Fibroblast of mammary gland (primary cell): ENCODE data around the gene KCNK4.

Source experiments
- DNase-seq: peaks from one replicate; pipeline ENCODE4 v3.0.0-alpha.2; 2010; ENCODE audit warnings: low read depth
- H3K4me3 ChIP-seq: 2 replicates; pipeline ENCODE4 v1.5.1; 2011; ENCODE audit warnings: low read depth, mild to moderate bottlenecking, low read length, moderate library complexity; ENCODE audit not compliant: control insufficient read depth
- TF ChIP-seq, protein P1 (sequence below): conservative IDR thresholded peaks from 2 replicates; pipeline ENCODE4 v1.5.1; 2011; ENCODE audit warnings: low read depth, low read length, inconsistent platforms; ENCODE audit not compliant: control insufficient read depth, insufficient read depth

The KCNK4 gene

DNA sequence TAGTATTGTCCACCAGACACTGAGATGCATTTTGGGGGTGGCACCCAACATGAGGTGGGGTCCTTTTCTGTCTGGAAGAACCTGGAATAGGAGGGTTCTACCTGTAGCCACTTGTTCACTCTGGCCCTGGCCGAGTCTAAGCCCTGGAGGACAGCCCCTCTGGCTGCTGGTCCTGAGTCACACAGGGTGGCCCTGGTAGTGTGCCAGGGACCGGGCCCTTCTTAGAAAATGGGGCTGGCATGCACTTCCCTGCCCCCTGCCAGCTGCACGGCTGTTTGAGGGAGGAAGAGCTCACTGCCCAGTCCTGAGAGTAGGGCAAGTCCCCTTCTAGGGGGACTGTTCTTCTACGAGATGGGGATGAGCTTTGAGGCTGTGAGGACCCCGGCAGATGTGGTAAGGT is 37.6 kb upstream of the KCNK4 start:
- H3K4me3 ChIP-seq: no peak overlapping the region

DNA sequence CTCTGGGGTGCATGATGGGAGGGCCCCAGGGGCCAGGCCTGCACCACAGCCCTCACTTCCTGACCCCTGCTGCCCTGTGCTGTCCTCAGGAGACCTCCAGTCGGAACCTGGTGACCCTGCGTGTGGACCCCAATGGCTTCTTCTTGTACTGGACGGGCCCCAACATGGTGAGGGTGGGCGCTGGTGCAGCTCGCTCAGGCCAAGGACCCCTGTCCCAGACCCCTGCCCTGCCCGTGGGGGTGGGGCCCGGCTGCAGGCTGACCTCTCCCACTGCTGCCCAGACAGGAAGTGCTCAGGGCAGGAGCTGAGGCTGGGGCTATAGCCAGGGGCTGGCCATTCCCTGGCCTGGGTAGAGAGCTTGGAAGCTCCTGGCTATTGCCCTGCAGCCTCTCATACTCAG is 36.8 kb upstream of the KCNK4 start:
- no peak for DNase-seq
- TF ChIP-seq, protein P1, sequence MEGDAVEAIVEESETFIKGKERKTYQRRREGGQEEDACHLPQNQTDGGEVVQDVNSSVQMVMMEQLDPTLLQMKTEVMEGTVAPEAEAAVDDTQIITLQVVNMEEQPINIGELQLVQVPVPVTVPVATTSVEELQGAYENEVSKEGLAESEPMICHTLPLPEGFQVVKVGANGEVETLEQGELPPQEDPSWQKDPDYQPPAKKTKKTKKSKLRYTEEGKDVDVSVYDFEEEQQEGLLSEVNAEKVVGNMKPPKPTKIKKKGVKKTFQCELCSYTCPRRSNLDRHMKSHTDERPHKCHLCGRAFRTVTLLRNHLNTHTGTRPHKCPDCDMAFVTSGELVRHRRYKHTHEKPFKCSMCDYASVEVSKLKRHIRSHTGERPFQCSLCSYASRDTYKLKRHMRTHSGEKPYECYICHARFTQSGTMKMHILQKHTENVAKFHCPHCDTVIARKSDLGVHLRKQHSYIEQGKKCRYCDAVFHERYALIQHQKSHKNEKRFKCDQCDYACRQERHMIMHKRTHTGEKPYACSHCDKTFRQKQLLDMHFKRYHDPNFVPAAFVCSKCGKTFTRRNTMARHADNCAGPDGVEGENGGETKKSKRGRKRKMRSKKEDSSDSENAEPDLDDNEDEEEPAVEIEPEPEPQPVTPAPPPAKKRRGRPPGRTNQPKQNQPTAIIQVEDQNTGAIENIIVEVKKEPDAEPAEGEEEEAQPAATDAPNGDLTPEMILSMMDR: no peak
- H3K4me3 ChIP-seq: no peak overlapping the region

More for the DNA sequence above, 37.6 kb upstream of the KCNK4 start:
- TF ChIP-seq, protein P1: no peak
- DNase-seq: no peak

DNA sequence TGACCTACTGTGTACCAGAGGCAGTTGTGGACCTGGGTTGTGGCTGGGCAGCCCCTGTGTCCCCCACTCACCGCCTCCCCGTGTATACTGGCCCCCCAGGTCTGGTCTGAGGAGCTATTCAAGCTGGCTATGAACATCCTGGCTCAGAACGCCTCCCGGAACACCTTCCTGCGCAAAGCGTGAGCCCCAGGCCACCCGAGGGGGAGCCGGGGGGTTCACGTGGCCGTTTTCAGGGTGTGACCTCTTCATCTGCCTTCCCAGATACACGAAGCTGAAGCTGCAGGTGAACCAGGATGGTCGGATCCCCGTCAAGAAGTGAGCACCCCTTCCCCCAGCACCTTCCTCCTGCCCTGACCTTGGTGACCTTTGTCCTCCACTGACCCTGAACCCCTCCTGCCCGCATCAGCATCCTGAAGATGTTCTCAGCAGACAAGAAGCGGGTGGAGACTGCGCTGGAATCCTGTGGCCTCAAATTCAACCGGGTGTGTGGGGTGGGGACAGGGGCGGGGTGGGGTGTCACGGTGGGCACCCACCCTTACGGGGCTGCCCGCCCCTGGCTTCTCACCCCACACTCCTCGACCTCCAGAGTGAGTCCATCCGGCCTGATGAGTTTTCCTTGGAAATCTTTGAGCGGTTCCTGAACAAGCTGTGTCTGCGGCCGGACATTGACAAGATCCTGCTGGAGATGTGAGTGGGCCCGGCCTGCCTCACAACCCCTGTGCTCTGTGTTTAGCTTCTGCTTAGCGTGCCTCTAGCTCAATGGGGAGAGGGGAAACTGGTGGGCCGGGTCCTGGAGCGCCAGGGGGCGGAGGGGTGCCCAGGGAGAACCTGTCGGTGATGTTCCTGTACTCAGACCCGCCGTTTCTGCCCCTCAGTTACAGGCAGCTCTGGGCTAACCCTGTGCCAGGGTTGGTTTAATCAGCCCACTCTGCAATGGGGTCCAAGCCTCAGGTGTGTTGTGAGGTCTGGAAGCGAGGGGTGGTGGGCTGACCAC is 35.7 kb upstream of the KCNK4 start:
- no peak overlapping the region for H3K4me3 ChIP-seq
- TF ChIP-seq, protein P1: no peak
- no peak for DNase-seq

DNA sequence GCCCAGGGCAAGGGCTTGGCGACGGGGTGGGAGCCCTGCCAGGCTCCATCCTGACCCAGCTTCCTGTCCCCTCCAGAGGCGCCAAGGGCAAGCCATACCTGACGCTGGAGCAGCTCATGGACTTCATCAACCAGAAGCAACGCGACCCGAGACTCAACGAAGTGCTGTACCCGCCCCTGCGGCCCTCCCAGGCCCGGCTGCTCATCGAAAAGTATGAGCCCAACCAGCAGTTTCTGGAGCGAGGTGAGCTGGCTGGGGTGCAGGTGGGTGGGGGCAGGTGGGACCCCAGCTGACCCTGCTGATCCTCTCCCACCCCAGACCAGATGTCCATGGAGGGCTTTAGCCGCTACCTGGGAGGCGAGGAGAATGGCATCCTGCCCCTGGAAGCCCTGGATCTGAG is 34.8 kb upstream of the KCNK4 start:
- no peak overlapping the region for H3K4me3 ChIP-seq
- no peak for DNase-seq
- TF ChIP-seq, protein P1: no peak

DNA sequence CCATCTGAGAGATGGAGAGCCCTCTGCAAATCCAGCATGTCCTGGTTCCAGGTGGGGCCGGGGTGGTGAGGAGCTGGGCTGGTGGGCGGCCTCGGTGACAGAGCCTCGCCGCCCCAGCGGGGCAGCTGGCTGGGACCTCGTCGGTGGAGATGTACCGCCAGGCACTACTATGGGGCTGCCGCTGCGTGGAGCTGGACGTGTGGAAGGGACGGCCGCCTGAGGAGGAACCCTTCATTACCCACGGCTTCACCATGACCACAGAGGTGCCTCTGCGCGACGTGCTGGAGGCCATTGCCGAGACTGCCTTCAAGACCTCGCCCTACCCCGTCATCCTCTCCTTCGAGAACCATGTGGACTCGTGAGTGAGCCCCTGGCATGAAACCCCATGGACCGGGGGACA is 32.7 kb upstream of the KCNK4 start:
- no peak for DNase-seq
- H3K4me3 ChIP-seq: no peak overlapping the region
- TF ChIP-seq, protein P1: no peak

DNA sequence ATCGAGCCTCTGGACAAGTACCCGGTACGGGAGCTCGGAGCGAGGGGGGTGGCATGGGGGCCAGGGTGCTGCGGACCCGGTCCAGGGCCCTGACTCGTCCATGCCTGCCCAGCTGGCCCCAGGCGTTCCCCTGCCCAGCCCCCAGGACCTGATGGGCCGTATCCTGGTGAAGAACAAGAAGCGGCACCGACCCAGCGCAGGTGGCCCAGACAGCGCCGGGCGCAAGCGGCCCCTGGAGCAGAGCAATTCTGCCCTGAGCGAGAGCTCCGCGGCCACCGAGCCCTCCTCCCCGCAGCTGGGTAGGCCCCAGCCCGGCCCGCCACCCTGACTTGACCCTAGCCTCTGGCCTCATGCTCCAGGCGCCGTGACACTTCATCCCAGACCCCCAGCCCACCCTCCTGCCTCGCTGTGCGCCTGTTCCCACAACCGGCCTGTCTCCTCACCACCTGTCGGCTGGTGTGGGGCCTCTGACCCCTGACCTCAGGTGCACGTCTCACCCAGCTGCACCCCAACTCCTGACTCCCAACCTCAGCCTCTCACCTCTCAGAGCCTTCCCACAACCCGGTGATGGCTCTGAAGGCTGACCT is 32.1 kb upstream of the KCNK4 start:
- DNase-seq: no peak
- no peak overlapping the region for H3K4me3 ChIP-seq
- TF ChIP-seq, protein P1: no peak
